H1 (cell line): ENCODE measurements around the gene SLC4A7. TPM values are rescaled to one million over a fixed set of nuclear protein-coding genes. Genes with fewer than 3 reads are reported as not detected.

Source experiments
- CTCF ChIA-PET: fragments of 300-600 bp; sonication (Branson Sonifier 250); formaldehyde crosslinking; loops from one replicate; lab custom pipeline; 2021; ENCODE audit not compliant: partially characterized antibody; lab: Charles Lee
- POLR2A ChIA-PET: fragments of 300-600 bp; sonication (Branson Sonifier 250); formaldehyde crosslinking; loops from one replicate; lab custom pipeline; 2021; ENCODE audit warnings: inconsistent platforms; ENCODE audit not compliant: partially characterized antibody; lab: Charles Lee
- DNase-seq, 2 experiments: peaks; one replicate each; pipeline versions ENCODE4 v3.0.0 to v3.0.0-alpha.2; 2010 to 2022; ENCODE audit warnings: low spot score in 2 of 2, low read depth in 1 of 2, mixed read lengths in 1 of 2
- FAIRE-seq: peaks from 2 replicates; lab custom pipeline; 2011; peaks lifted over from hg19 to GRCh38; lab: Jason Lieb, UNC
- H2AFZ ChIP-seq: 2 replicates; pipeline ENCODE4 v1.8.1; 2012; ENCODE audit warnings: low read length, inconsistent platforms
- H2AK5ac ChIP-seq: 2 replicates; pipeline ENCODE4 v1.6.1; 2013; ENCODE audit warnings: low read depth, low read length
- H2BK120ac ChIP-seq: replicated peaks from 2 replicates; pipeline ENCODE3; 2013; ENCODE audit warnings: low read depth, low read length, inconsistent platforms
- H2BK12ac ChIP-seq: 2 replicates; pipeline ENCODE4 v1.6.1; 2013; ENCODE audit warnings: low read depth, low read length
- H2BK15ac ChIP-seq: 2 replicates; pipeline ENCODE4 v1.6.1; 2013; ENCODE audit warnings: low read length
- H2BK20ac ChIP-seq: 2 replicates; pipeline ENCODE4 v1.6.1; 2013; ENCODE audit warnings: low read length
- H2BK5ac ChIP-seq: 2 replicates; pipeline ENCODE4 v1.6.1; 2013; ENCODE audit warnings: low read depth, low read length
- H3K14ac ChIP-seq: 2 replicates; pipeline ENCODE4 v1.6.1; 2013; ENCODE audit warnings: inconsistent platforms; ENCODE audit not compliant: insufficient read length
- H3K18ac ChIP-seq: 2 replicates; pipeline ENCODE4 v1.6.1; 2013; ENCODE audit warnings: low read length; ENCODE audit errors: extremely low read depth
- H3K23ac ChIP-seq: 2 replicates; pipeline ENCODE4 v1.6.1; 2013; ENCODE audit warnings: inconsistent platforms; ENCODE audit not compliant: insufficient read length
- H3K23me2 ChIP-seq: 2 replicates; pipeline ENCODE4 v1.6.1; 2013; ENCODE audit warnings: low read depth, low read length
- H3K27ac ChIP-seq: 2 replicates; pipeline ENCODE4 v1.6.1; 2011; ENCODE audit warnings: low read depth, low read length, inconsistent platforms
- H3K27me3 ChIP-seq, 4 experiments: replicated peaks in 1 of 4; 1 replicate in 1 of 4; 2 replicates in 3 of 4; pipeline versions ENCODE4 v1.6.1 to v1.8.1; 2011 to 2013; ENCODE audit warnings: low read length in 3 of 4, mild to moderate bottlenecking in 3 of 4, inconsistent platforms in 2 of 4, mixed read lengths in 2 of 4, moderate library complexity in 1 of 4; ENCODE audit not compliant: control insufficient read depth in 3 of 4, insufficient read depth in 3 of 4; ENCODE audit errors: extremely low read depth in 1 of 4
- H3K36me3 ChIP-seq, 4 experiments: 2 replicates each; pipeline versions ENCODE4 v1.6.1 to v1.8.1; 2011 to 2013; ENCODE audit warnings: mild to moderate bottlenecking in 4 of 4, low read length in 3 of 4, moderate library complexity in 2 of 4, control low read depth in 1 of 4, inconsistent platforms in 1 of 4; ENCODE audit not compliant: insufficient read depth in 4 of 4, control insufficient read depth in 2 of 4
- H3K4ac ChIP-seq: replicated peaks from 2 replicates; pipeline ENCODE3; 2013; ENCODE audit warnings: low read length, low read depth, mixed read lengths, inconsistent platforms; ENCODE audit not compliant: insufficient read length
- H3K4me1 ChIP-seq, 4 experiments: replicated peaks in 1 of 4; 1 replicate in 1 of 4; 2 replicates in 3 of 4; pipeline versions ENCODE4 v1.6.1 to v1.8.1; 2011 to 2013; ENCODE audit warnings: low read length in 3 of 4, inconsistent platforms in 2 of 4, mixed read lengths in 1 of 4; ENCODE audit not compliant: insufficient read depth in 4 of 4, control insufficient read depth in 3 of 4
- H3K4me2 ChIP-seq, 2 experiments: 2 replicates each; pipeline versions ENCODE4 v1.6.1 to v1.8.1; 2011 to 2013; ENCODE audit warnings: low read depth in 2 of 2, low read length in 2 of 2, control low read depth in 1 of 2, inconsistent platforms in 1 of 2, mild to moderate bottlenecking in 1 of 2; ENCODE audit not compliant: insufficient read depth in 1 of 2
- H3K4me3 ChIP-seq, 4 experiments: fragments of 200-600, 300-600 bp in 1 of 4; sonication (generic), shearing (Covaris generic), sonication (Bioruptor Twin) in 1 of 4; 2 replicates each; pipeline versions ENCODE4 v1.5.1 to v1.8.1; 2011 to 2016; ENCODE audit warnings: low read length in 4 of 4, low read depth in 3 of 4, control low read depth in 2 of 4, inconsistent platforms in 2 of 4, mild to moderate bottlenecking in 2 of 4, mixed read lengths in 1 of 4, moderate library complexity in 1 of 4; ENCODE audit not compliant: insufficient read depth in 2 of 4; ENCODE audit errors: extremely low read depth in 1 of 4
- H3K56ac ChIP-seq: replicated peaks from 2 replicates; pipeline ENCODE3; 2013; ENCODE audit warnings: low read depth, mild to moderate bottlenecking, mixed read lengths, low read length, inconsistent platforms; ENCODE audit not compliant: insufficient read length
- H3K79me1 ChIP-seq: 2 replicates; pipeline ENCODE4 v1.6.1; 2013; ENCODE audit warnings: low read depth, low read length, control low read depth
- H3K79me2 ChIP-seq, 2 experiments: 2 replicates each; pipeline versions ENCODE4 v1.6.1 to v1.8.1; 2012 to 2013; ENCODE audit warnings: low read length in 2 of 2, mild to moderate bottlenecking in 2 of 2, inconsistent platforms in 1 of 2; ENCODE audit not compliant: insufficient read depth in 2 of 2, control insufficient read depth in 1 of 2
- H3K9ac ChIP-seq, 4 experiments: replicated peaks in 1 of 4; 1 replicate in 1 of 4; 2 replicates in 3 of 4; pipeline versions ENCODE4 v1.6.1 to v1.8.1; 2011 to 2013; ENCODE audit warnings: low read depth in 3 of 4, low read length in 3 of 4, control low read depth in 2 of 4, mild to moderate bottlenecking in 2 of 4, moderate library complexity in 2 of 4, inconsistent platforms in 1 of 4; ENCODE audit errors: extremely low read depth in 1 of 4
- H3K9me3 ChIP-seq, 2 experiments: 2 replicates each; pipeline versions ENCODE4 v1.6.1 to v1.8.1; 2012 to 2013; ENCODE audit warnings: mild to moderate bottlenecking in 2 of 2, moderate library complexity in 2 of 2, control low read depth in 1 of 2, inconsistent platforms in 1 of 2, low read depth in 1 of 2, low read length in 1 of 2, mixed read lengths in 1 of 2; ENCODE audit not compliant: insufficient read depth in 2 of 2
- H4K20me1 ChIP-seq, 2 experiments: replicated peaks in 1 of 2; 2 replicates each; pipeline versions ENCODE3 to v1.8.1; 2011 to 2013; ENCODE audit warnings: inconsistent platforms in 2 of 2, low read length in 2 of 2, mild to moderate bottlenecking in 1 of 2; ENCODE audit not compliant: insufficient read depth in 2 of 2, control insufficient read depth in 1 of 2
- H4K5ac ChIP-seq: 2 replicates; pipeline ENCODE4 v1.6.1; 2013; ENCODE audit warnings: low read length, low read depth, mixed read lengths, inconsistent platforms; ENCODE audit not compliant: insufficient read length
- H4K8ac ChIP-seq: 2 replicates; pipeline ENCODE4 v1.8.0; 2013; ENCODE audit warnings: mild to moderate bottlenecking, moderate library complexity, low read length, inconsistent platforms; ENCODE audit not compliant: insufficient read depth; ENCODE audit errors: extremely low read depth
- H4K91ac ChIP-seq: replicated peaks from 2 replicates; pipeline ENCODE3; 2013; ENCODE audit warnings: low read length, mixed read lengths, inconsistent platforms; ENCODE audit not compliant: insufficient read length
- BRCA1 ChIP-seq: IDR thresholded peaks from 2 replicates; pipeline ENCODE4 v1.6.1; 2012; ENCODE audit warnings: low read depth, low read length, improper control_type of control experiment
- CHD1 ChIP-seq: IDR thresholded peaks from 2 replicates; pipeline ENCODE4 v1.6.1; 2012; ENCODE audit warnings: low read depth, low read length, improper control_type of control experiment
- CREB1 ChIP-seq: IDR thresholded peaks from 2 replicates; pipeline ENCODE4 v1.6.1; 2012; ENCODE audit warnings: inconsistent platforms
- EGR1 ChIP-seq: IDR thresholded peaks from 2 replicates; pipeline ENCODE4 v1.6.1; 2011; ENCODE audit warnings: low read depth, low read length, borderline replicate concordance
- EZH2 ChIP-seq: fragments of 200-600 bp; sonication (generic); IDR thresholded peaks from 2 replicates; pipeline ENCODE4 v1.7.1; 2012; ENCODE audit warnings: low read depth, mild to moderate bottlenecking, moderate library complexity, low read length, inconsistent platforms; ENCODE audit not compliant: severe bottlenecking
- HDAC2 ChIP-seq, 2 experiments: fragments of 300-600 bp in 1 of 2; sonication (generic) in 1 of 2; IDR thresholded peaks; 2 replicates each; pipeline ENCODE4 v1.6.1; 2011 to 2012; ENCODE audit warnings: low read depth in 2 of 2, low read length in 2 of 2, mild to moderate bottlenecking in 2 of 2, moderate library complexity in 2 of 2, borderline replicate concordance in 1 of 2, inconsistent platforms in 1 of 2
- HDAC6 ChIP-seq: IDR thresholded peaks from one replicate; pipeline ENCODE4 v1.7.1; 2012; ENCODE audit warnings: low read depth, mild to moderate bottlenecking, inconsistent platforms, low read length, moderate library complexity
- JUN ChIP-seq: IDR thresholded peaks from 2 replicates; pipeline ENCODE4 v1.6.1; 2011; ENCODE audit warnings: low read depth, mild to moderate bottlenecking, improper control_type of control experiment, low read length
- KDM1A ChIP-seq: fragments of 200-600, 300-600 bp; sonication (generic); IDR thresholded peaks from 2 replicates; pipeline ENCODE4 v1.7.1; 2016; ENCODE audit warnings: mild to moderate bottlenecking, low read length, borderline replicate concordance
- MAX ChIP-seq: IDR thresholded peaks from 2 replicates; pipeline ENCODE4 v1.6.1; 2012; ENCODE audit warnings: inconsistent platforms
- PHF8 ChIP-seq: fragments of 200-600 bp; sonication (generic); conservative IDR thresholded peaks from 2 replicates; pipeline ENCODE4 v1.7.1; 2012; ENCODE audit warnings: low read depth, mild to moderate bottlenecking, inconsistent platforms, low read length, moderate library complexity
- POLR2A ChIP-seq, 2 experiments: IDR thresholded peaks; 1 replicate in 1 of 2; 2 replicates in 1 of 2; pipeline ENCODE4 v1.6.1; 2011; ENCODE audit warnings: low read depth in 2 of 2, low read length in 2 of 2, mild to moderate bottlenecking in 2 of 2; ENCODE audit errors: control extremely low read depth in 1 of 2
- SAP30 ChIP-seq: fragments of 300-600 bp; sonication (generic); IDR thresholded peaks from 2 replicates; pipeline ENCODE4 v1.7.1; 2012; ENCODE audit warnings: low read length, moderate library complexity, mild to moderate bottlenecking, inconsistent platforms; ENCODE audit not compliant: insufficient read depth, insufficient replicate concordance
- TAF1 ChIP-seq: IDR thresholded peaks from 2 replicates; pipeline ENCODE4 v1.6.1; 2011; ENCODE audit warnings: mild to moderate bottlenecking, low read depth, low read length
- TCF12 ChIP-seq: IDR thresholded peaks from 2 replicates; pipeline ENCODE4 v1.6.1; 2011; ENCODE audit warnings: low read depth, mild to moderate bottlenecking, low read length
- WGBS, 2 experiments: shearing (Covaris generic) in 1 of 2; methylation state at CpG; one replicate each; pipeline versions ENCODE4 v1.1.6 to v1.1.7; 2013 to 2015; ENCODE audit warnings: low lambda C conversion rate in 2 of 2, mixed read lengths in 2 of 2, inconsistent platforms in 1 of 2, low coverage in 1 of 2, missing lambda C conversion rate in 1 of 2; ENCODE audit not compliant: insufficient replicate concordance in 2 of 2, insufficient coverage in 1 of 2, insufficient read length in 1 of 2; ENCODE audit errors: extremely low coverage in 1 of 2, missing lambda C conversion rate in 1 of 2; 5-methylcytosine and 5-hydroxymethylcytosine counted together
- polyA plus RNA-seq, 7 experiments: library from polyadenylated mRNA; depleted of rRNA in 3 of 7; stranded (reverse) in 5 of 7; unstranded in 2 of 7; fragments of >200 nt in 5 of 7; fragments of 200-250 nt in 2 of 7; gene quantifications; 1 replicate in 5 of 7; 2 replicates in 1 of 7; 4 replicates in 1 of 7; pipeline versions ENCODE4 v1.2.1 to v1.2.3, GENCODE V29; 2011 to 2013; ENCODE audit warnings: missing spikeins in 2 of 7, mixed read lengths in 2 of 7
- total RNA-seq: library from RNA; stranded (reverse); fragmentation: NEBNext Ultra II Directional; extraction: Animal tissue kit (Norgen Biotek cat#: 25700); gene quantifications from 2 replicates; pipeline ENCODE4 v1.2.1, GENCODE V29; 2021

Gene SLC4A7
- total and polyA plus RNA-seq, 2 of the 8 experiments (the other 6 are each of a cell fraction or from before 2014, with no cell fraction given) = 14.9 to 70.5 TPM

- Histone ChIP-seq H3K4me3 (no peak overlapping the region), H2BK12ac (no peak overlapping the region), H2BK15ac (no peak overlapping the region), H3K27ac (no peak overlapping the region), H3K4ac (no peak overlapping the region), H3K23ac (no peak overlapping the region), H3K9me3 (no peaks in the 10 kb centered on the region), H3K23me2 (no peaks in the 10 kb centered on the region; the same call in 1 of the 2 replicates), H3K9ac (no peak overlapping the region), H3K4me1 (no peaks in the 10 kb centered on the region), H4K91ac (no peak overlapping the region), H4K8ac (no peak overlapping the region), H3K56ac (no peak overlapping the region), H3K36me3 (peaks cover 3 to 45% (median 22%) of the 10 kb centered on the region in 4 experiments; a peak in 7 of 8 replicates), H2AFZ (no peak overlapping the region), H2BK5ac (no peak overlapping the region), H2BK20ac (no peak overlapping the region), H3K18ac (no peak overlapping the region), H2BK120ac (no peak overlapping the region), H3K79me2 (no peaks in the 10 kb centered on the region), H3K4me2 (no peak overlapping the region), H3K27me3 (no peaks in the 10 kb centered on the region), H4K5ac (no peak overlapping the region), H3K14ac (no peak overlapping the region), H4K20me1 (no peaks in the 10 kb centered on the region), H3K79me1 (no peaks in the 10 kb centered on the region), H2AK5ac (no peak overlapping the region)
- DNase-seq (no peak), FAIRE-seq (no peak)
- WGBS, 2 experiments = 82% methylated on average over 1 of the region's 1 CpG; no CpG with 5 or more reads in 1 of the 2 experiments
- ChIA-PET POLR2A (interaction anchor here (0.5 kb wide), 1 partner anchor 12 kb away, joined by 3 read pairs; no protein-coding TSS in a partner anchor), CTCF (interaction anchor here (1.0 to 1.1 kb wide), 2 partner anchors 15 to 54 kb away, joined by 3 to 4 read pairs; no protein-coding TSS in a partner anchor)
- no peak for TF ChIP-seq HDAC2 (IDR thresholded peaks at IDR 0.05; ENCODE audit: borderline replicate concordance in 1 of 2, low read depth in 2 of 2, low read length in 2 of 2)
- no peak for TF ChIP-seq EGR1
- TF ChIP-seq CHD1 = no peak
- TF ChIP-seq TCF12 = no peak
- TF ChIP-seq KDM1A = no peak
- TF ChIP-seq JUN = no peak
- no peak for TF ChIP-seq TAF1
- TF ChIP-seq EZH2 = no peak
- no peak for TF ChIP-seq CREB1
- TF ChIP-seq SAP30 = no peak
- TF ChIP-seq BRCA1 = no peak
- no peak for TF ChIP-seq POLR2A (IDR thresholded peaks at IDR 0.05; ENCODE audit: control extremely low read depth in 1 of 2, low read depth in 2 of 2, low read length in 2 of 2)
- TF ChIP-seq HDAC6 = no peak
- no peak for TF ChIP-seq MAX
- TF ChIP-seq PHF8 = no peak
Observed at GRCh38 chr3:27415202-27415601, 69.0 kb downstream of the SLC4A7 start.
